NCI-H1105 (cell line): ENCODE data around the gene EPHA8.
A peak's percentile ranks its signal among the peaks of the same experiment; 100 is the strongest.

Source experiments
- DNase-seq: peaks from one replicate; lab custom pipeline; 2025; lab: John Stamatoyannopoulos, UW

Gene EPHA8

GRCh38 chr1:22536506-22536905, 26.8 kb upstream of the EPHA8 start:
- no peak for DNase-seq

- DNase-seq: no peak
Measured at GRCh38 chr1:22537441-22538139, 25.7 kb upstream of the EPHA8 start.

GRCh38 chr1:22539510-22540118, 23.7 kb upstream of the EPHA8 start:
- DNase-seq: no peak

GRCh38 chr1:22540337-22540736, 23.0 kb upstream of the EPHA8 start:
- DNase-seq: no peak

GRCh38 chr1:22542886-22543285, 20.4 kb upstream of the EPHA8 start:
- no peak for DNase-seq

- no peak for DNase-seq
Measured at GRCh38 chr1:22543679-22544078, 19.6 kb upstream of the EPHA8 start.

GRCh38 chr1:22544606-22545005, 18.7 kb upstream of the EPHA8 start:
- no peak for DNase-seq

GRCh38 chr1:22545141-22545540, 18.1 kb upstream of the EPHA8 start:
- DNase-seq: no peak

GRCh38 chr1:22547186-22547817, 16.0 kb upstream of the EPHA8 start:
- DNase-seq: no peak

GRCh38 chr1:22547818-22548462, 15.3 kb upstream of the EPHA8 start:
- DNase-seq: no peak

- DNase-seq: no peak
Measured at GRCh38 chr1:22550021-22550420, 13.3 kb upstream of the EPHA8 start.

- DNase-seq: no peak
Measured at GRCh38 chr1:22551591-22551990, 11.7 kb upstream of the EPHA8 start.

GRCh38 chr1:22552021-22552420, 11.3 kb upstream of the EPHA8 start:
- DNase-seq: no peak

- DNase-seq: no peak
Measured at GRCh38 chr1:22553104-22553880, 10.0 kb upstream of the EPHA8 start.

GRCh38 chr1:22553991-22554522, 9.2 kb upstream of the EPHA8 start:
- DNase-seq: no peak

- DNase-seq: no peak
Measured at GRCh38 chr1:22555371-22555656, 8.0 kb upstream of the EPHA8 start.

- no peak for DNase-seq
Measured at GRCh38 chr1:22556391-22557104, 6.7 kb upstream of the EPHA8 start.

- peak; percentile 83 for DNase-seq
Measured at GRCh38 chr1:22557341-22557950, 5.8 kb upstream of the EPHA8 start.

- no peak for DNase-seq
Measured at GRCh38 chr1:22563671-22564602, 648 bp downstream of the EPHA8 start.

- DNase-seq: no peak
Measured at GRCh38 chr1:22566161-22566560, 2.9 kb downstream of the EPHA8 start.
